Subcutaneous adipose tissue (tissue), 4 donors: ENCODE data around the gene SLCO2A1. TPM values are rescaled to one million over a fixed set of nuclear protein-coding genes. Genes with fewer than 3 reads are reported as not detected.

Experiments
- CTCF ChIP-seq: fragments of 450-650 bp; IDR thresholded peaks from one replicate; pipeline ENCODE4 v1.5.1; 2016; ENCODE audit warnings: low read depth, mild to moderate bottlenecking, control low read depth, antibody characterized with exemption, moderate library complexity
- total RNA-seq, 4 donors: library from RNA; depleted of rRNA; stranded (reverse); fragments of >200 nt; gene quantifications; one replicate each; pipeline ENCODE4 v1.1.0, GENCODE V29; 2016

The SLCO2A1 gene
- total RNA-seq, 4 donors from 2014 or later = 2.4 to 7.2 (median 3.1) TPM

DNA sequence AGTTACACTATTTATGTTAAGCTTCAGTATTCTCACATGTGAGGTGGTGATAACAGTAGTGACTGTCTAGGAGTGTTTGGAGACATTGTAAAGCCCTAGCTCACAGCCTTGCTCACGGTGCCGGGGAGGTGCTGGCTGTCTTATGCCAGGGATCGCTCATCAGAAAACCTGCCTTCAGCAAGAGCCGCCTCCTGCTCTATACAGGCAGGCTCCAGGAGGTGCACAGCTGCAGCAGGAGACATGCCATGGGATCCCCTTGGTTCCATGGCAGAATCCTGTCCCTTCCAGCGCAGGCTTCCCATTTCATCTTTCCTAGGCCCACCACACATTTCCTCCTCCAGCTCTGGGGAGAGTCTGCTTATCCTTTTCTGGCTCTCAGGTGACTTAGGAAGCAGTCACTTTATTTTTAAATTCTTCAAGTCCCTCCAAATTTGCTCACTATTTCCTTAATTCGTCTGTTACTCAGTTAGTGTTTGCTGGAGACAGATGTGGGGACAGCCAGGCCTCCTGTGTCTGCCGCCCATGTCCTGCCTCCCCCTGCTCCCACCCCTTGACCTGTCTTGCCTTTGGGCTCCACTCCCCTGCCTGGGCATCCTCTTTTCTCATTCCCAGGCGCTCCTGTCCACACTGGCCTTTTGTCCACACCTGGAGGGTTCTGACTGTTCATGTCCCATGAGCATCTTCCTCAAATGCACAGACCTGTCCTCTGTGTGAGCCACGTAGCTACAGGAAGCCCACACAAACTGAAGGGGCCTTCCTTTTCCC is 31.7 kb downstream of the SLCO2A1 start:
- TF ChIP-seq CTCF = no peak

- TF ChIP-seq CTCF = no peak
Measured at GRCh38 chr3:133996996-133997395, 32.7 kb downstream of the SLCO2A1 start.

DNA sequence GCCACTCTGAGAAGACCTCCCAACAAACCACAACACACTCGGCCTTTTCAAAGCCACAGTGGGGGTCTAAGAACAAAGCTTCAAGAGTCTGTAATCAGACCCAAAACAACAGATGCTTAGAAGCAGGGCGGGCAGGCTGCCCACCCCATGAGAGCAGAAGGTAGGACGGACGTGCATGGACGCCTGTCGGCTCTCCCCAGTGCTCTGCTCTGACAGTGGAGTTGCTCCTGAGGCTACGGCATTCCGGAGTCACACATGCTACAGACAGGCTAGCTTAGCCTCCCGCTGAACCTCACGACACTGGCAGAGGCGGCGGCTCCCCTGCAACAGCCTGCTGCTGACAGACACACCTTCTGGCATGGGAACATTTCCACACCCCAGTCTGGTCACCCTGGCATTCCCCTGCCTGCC is 33.5 kb downstream of the SLCO2A1 start:
- no peak for TF ChIP-seq CTCF

DNA sequence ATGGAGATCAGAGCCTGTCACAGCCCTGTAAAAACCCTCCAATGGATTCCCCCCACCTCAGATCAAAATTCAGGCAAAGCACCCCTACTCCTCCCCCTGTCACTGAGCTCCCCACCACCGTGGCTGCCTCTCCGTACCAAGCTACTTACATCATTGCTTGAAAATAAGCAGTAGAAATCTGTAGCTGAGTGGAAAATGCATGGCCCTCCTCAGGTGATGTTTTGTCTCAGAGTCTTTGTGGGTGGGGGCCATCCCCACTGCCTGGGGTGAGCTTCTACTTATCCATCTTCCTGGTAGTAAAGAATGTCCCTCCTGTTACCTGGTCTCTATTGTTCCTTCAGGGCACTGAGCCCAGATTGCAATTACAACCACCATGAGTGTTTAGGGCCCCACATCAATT is 34.5 kb downstream of the SLCO2A1 start:
- no peak for TF ChIP-seq CTCF

- no peak for TF ChIP-seq CTCF
Measured at GRCh38 chr3:133994166-133994890, 35.4 kb downstream of the SLCO2A1 start.

- no peak for TF ChIP-seq CTCF
Measured at GRCh38 chr3:133992951-133993620, 36.6 kb downstream of the SLCO2A1 start.

DNA sequence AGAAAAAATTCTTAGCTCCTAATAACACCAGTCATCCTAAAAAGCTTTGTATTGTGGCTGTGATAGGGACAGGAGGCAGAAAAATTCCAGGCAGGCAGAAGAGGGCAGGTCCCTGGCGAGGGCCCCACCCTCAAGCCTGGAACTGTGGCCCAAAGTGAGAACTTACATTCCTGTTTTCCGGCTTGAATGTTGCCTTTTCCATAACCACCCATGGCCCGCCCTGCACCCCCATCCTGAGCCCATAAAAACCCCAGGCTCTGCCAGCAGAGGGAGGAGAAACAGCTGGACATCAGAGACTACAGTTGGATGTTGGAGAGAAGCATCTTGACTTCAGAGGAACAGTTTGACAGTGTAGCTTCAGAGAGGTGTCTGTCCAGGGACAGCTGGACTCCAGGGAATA is 37.3 kb downstream of the SLCO2A1 start:
- TF ChIP-seq CTCF = no peak
